ENCODE results near the gene STRA6.

Gene STRA6

GRCh38 chr15:74176262-74177214 is 26.0 kb downstream of the STRA6 start:
- no peak for DNase-seq
- H3K9me3 Mint-ChIP-seq: no peaks in the 10 kb centered on the region
- H3K27ac Mint-ChIP-seq: no peak overlapping the region

DNA sequence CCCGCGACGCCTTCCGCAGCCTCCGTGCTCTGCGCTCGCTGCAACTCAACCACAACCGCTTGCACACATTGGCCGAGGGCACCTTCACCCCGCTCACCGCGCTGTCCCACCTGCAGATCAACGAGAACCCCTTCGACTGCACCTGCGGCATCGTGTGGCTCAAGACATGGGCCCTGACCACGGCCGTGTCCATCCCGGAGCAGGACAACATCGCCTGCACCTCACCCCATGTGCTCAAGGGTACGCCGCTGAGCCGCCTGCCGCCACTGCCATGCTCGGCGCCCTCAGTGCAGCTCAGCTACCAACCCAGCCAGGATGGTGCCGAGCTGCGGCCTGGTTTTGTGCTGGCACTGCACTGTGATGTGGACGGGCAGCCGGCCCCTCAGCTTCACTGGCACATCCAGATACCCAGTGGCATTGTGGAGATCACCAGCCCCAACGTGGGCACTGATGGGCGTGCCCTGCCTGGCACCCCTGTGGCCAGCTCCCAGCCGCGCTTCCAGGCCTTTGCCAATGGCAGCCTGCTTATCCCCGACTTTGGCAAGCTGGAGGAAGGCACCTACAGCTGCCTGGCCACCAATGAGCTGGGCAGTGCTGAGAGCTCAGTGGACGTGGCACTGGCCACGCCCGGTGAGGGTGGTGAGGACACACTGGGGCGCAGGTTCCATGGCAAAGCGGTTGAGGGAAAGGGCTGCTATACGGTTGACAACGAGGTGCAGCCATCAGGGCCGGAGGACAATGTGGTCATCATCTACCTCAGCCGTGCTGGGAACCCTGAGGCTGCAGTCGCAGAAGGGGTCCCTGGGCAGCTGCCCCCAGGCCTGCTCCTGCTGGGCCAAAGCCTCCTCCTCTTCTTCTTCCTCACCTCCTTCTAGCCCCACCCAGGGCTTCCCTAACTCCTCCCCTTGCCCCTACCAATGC is 27.1 kb downstream of the STRA6 start:
- no peaks in the 10 kb centered on the region for H3K4me1 Mint-ChIP-seq (ENCODE audit: low read depth in 2 of 2)
- no peak for DNase-seq
- ATAC-seq (replicated peaks): no peak

More at GRCh38 chr15:74176262-74177214, 26.0 kb downstream of the STRA6 start:
- peaks cover 32 to 65% of the 10 kb centered on the region in 2 donors for H3K27me3 Mint-ChIP-seq
- no peaks in the 10 kb centered on the region for H3K4me1 Mint-ChIP-seq (ENCODE audit: low read depth in 2 of 2)
- ATAC-seq (replicated peaks): no peak
- no peak overlapping the region for H3K4me3 Mint-ChIP-seq
- H3K36me3 Mint-ChIP-seq (ENCODE audit: insufficient read depth): no peaks in the 10 kb centered on the region

GRCh38 chr15:74174958-74175253 is 27.7 kb downstream of the STRA6 start:
- H3K27me3 Mint-ChIP-seq: peaks cover 29 to 66% of the 10 kb centered on the region in 2 donors
- ATAC-seq (replicated peaks) (no peak), DNase-seq (no peak)

More for the DNA sequence above, 27.1 kb downstream of the STRA6 start:
- Mint-ChIP-seq H3K9me3 (no peaks in the 10 kb centered on the region), H3K36me3 (ENCODE audit: insufficient read depth) (no peaks in the 10 kb centered on the region), H3K4me3 (no peak overlapping the region), H3K27me3 (peaks cover 29 to 66% of the 10 kb centered on the region in 2 donors), H3K27ac (no peak overlapping the region)

DNA sequence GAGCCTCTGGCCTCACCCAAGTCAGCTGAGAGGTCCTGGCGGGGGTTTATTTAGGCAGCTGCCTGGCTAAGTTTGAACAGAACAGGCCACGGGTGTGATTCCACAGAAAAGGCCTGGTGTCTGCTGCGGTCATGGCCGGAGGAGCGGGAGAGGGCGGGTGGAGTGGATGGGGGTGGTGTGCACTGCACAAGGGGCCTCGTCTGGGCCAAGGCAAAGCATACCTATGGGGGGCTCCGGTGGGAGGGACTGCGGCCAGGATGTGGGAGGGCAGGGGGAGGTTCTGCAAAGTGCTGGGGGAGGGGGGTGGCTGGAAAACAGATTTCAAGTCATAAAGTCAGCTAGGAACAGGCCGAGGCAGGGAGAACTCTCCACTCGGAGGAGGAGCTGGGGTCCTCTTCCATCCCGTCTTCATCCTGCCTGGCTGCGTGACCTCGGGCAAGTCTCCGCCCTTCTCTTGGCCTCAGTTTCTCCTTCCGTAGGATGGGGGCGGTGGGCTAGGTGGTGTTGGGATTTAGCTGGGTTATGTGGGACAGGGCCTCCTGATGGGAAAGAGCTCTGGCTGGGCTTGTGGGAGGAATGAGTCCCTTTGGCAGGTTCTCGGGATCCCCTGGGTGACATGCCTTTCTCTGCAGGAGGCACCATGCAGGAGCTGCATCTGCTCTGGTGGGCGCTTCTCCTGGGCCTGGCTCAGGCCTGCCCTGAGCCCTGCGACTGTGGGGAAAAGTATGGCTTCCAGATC is 28.2 kb downstream of the STRA6 start:
- Mint-ChIP-seq H3K27ac (no peak overlapping the region), H3K4me3 (no peak overlapping the region), H3K27me3 (peaks cover 30 to 66% of the 10 kb centered on the region in 2 donors), H3K9me3 (no peaks in the 10 kb centered on the region), H3K4me1 (ENCODE audit: low read depth in 2 of 2) (no peaks in the 10 kb centered on the region), H3K36me3 (ENCODE audit: insufficient read depth) (no peaks in the 10 kb centered on the region)
- DNase-seq: no peak
- ATAC-seq (replicated peaks): no peak

More at GRCh38 chr15:74174958-74175253, 27.7 kb downstream of the STRA6 start:
- Mint-ChIP-seq H3K36me3 (ENCODE audit: insufficient read depth) (no peaks in the 10 kb centered on the region), H3K4me3 (no peak overlapping the region), H3K9me3 (no peaks in the 10 kb centered on the region), H3K27ac (no peak overlapping the region), H3K4me1 (ENCODE audit: low read depth in 2 of 2) (no peaks in the 10 kb centered on the region)

DNA sequence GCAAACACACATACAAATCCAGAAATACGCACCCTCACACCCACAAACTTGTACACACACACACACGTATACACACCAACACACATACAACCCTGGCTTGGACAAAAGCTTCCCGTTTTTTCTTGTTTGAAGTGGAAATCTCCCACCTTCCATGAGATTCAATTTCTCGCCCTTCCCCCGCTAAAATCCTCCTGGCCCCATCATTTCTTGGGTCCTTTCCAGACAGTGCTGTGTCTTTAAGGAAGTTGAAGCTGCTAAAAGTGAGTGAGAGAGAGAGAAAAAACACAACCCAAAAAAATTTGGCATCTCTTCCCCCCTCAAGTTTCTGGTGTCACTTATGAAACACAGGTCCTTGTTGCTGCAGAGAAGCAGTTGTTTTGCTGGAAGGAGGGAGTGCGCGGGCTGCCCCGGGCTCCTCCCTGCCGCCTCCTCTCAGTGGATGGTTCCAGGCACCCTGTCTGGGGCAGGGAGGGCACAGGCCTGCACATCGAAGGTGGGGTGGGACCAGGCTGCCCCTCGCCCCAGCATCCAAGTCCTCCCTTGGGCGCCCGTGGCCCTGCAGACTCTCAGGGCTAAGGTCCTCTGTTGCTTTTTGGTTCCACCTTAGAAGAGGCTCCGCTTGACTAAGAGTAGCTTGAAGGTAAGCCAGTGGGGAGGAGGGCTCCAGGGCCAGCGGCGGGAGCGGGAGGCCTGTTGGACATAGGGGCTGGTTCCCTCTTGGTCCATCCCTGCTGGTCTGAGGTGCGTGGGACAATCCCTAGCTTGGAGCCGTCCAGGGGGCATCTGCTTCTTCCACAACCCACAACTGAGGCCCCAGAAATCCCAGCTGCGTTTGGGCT is 29.0 kb downstream of the STRA6 start, which contains the start of gene ISLR:
ISLR (plus strand) TSS at position 331 of the 839 bp plus-strand sequence. CDS start 1,149 bp downstream, outside the sequence.
- H3K9me3 Mint-ChIP-seq: no peaks in the 10 kb centered on the region
- peaks cover 31 to 66% of the 10 kb centered on the region in 2 donors for H3K27me3 Mint-ChIP-seq
- H3K4me1 Mint-ChIP-seq (ENCODE audit: low read depth in 2 of 2): no peaks in the 10 kb centered on the region
- ATAC-seq (replicated peaks) (no peak), DNase-seq (no peak)
- H3K4me3 Mint-ChIP-seq: no peak within 1 kb of the TSS
- H3K36me3 Mint-ChIP-seq (ENCODE audit: insufficient read depth): no peaks in the 10 kb centered on the region
- no peak within 1 kb of the TSS for H3K27ac Mint-ChIP-seq

DNA sequence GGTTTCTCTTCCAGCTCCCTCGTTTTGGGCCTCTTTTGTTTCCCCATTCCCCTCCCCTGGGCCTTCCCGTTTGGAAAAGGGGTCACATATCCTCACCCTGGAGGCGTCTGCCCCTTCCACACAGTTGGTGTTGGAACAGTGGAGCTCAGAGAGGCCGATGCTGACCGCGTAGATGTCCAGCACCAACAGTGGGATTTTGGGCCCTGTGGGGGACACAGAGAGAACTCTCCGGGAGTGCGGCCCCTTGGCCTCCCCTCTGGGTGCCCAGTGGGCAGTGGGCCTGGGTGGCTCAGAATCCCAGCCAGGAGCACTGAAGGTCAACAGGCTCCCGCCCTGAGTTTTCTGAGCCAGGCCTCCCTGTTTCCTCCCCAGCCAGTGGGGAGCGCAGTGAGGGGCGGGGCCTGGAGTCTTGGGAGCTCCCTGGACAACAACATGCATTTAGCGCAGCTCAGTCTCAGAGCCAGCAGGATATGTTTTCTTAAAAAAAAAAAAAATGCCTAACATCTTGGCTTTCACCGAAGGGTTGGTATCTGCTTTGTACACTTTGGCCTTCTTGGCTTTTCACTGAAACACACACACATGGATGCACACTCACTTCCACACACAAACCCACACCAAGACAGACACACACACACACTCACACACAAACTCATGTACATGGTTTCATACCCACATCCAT is 29.7 kb downstream of the STRA6 start:
- Mint-ChIP-seq H3K4me1 (ENCODE audit: low read depth in 2 of 2) (no peaks in the 10 kb centered on the region), H3K36me3 (ENCODE audit: insufficient read depth) (no peaks in the 10 kb centered on the region), H3K9me3 (no peaks in the 10 kb centered on the region), H3K4me3 (no peak overlapping the region), H3K27ac (no peak overlapping the region), H3K27me3 (peaks cover 34 to 66% of the 10 kb centered on the region in 2 donors)
- DNase-seq (no peak), ATAC-seq (replicated peaks) (no peak)

DNA sequence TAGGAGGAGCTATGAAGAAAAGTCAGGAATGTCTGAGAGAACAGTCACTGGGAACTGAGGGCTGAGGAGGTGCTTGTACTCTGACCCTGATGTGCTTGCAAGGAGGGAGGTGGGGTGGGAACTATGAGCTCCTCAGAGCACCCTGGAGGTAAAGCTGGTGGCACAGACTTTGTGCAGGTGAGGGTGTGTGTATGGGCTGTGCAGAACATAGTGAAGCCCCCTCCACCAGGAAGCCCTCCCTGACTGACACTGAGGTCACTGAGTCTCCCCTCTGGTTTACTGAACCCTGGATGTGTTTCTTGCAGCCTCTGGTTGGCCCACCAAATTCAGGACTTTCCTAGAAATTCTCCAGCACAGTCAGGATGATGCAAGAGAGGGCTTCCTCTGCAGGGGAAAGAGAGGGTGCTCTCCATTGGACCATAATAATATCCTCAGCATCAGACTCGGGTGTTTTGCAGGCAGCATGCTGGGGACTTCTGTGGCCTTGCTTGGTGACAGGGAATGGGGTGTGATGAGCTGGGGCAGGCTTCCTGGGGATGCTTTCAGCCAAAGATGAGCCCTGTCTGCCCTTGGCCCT is 30.5 kb downstream of the STRA6 start:
- Mint-ChIP-seq H3K4me1 (ENCODE audit: low read depth in 2 of 2) (no peaks in the 10 kb centered on the region), H3K27me3 (peaks cover 35 to 62% of the 10 kb centered on the region in 2 donors), H3K4me3 (no peak overlapping the region), H3K36me3 (ENCODE audit: insufficient read depth) (no peaks in the 10 kb centered on the region), H3K27ac (peak overlapping the region in 1 of 2 donors; percentile 27), H3K9me3 (no peaks in the 10 kb centered on the region)
- no peak for ATAC-seq (replicated peaks)
- no peak for DNase-seq

DNA sequence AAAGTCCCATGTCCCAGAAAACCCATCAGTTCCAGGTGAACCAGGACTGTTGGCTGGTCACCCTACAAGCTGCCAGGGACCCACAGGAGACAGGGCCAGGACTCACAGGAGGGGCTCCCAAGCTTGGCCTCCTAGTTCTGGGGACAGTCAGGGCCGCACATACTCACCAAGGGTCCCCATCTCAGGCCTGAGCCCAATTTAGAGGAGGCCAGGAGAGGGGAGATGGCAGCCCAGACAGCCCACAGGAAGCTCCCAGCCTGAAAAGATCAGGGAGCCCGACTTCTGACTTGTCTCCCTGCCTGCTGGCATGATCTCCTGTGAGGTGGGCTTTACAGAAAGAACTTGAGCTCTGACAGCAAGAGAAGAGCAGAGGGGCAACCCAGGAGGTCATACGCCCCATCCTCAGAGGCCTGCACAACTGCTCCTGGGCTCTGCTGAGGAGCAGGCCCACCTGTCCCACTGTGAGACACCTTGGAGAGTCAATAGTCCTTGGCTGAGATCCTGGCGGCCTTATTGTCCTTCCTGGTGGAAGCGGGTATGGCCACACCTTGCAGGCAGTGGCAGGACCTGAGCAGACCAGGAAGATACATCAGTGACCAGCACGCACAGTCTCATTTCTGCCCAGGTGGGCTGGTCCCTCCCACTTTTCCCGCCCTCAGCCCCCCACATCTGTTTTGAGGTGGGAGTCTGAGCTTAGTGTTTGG is 31.6 kb downstream of the STRA6 start:
- Mint-ChIP-seq H3K27ac (no peak overlapping the region), H3K9me3 (no peaks in the 10 kb centered on the region), H3K4me3 (no peak overlapping the region)

DNA sequence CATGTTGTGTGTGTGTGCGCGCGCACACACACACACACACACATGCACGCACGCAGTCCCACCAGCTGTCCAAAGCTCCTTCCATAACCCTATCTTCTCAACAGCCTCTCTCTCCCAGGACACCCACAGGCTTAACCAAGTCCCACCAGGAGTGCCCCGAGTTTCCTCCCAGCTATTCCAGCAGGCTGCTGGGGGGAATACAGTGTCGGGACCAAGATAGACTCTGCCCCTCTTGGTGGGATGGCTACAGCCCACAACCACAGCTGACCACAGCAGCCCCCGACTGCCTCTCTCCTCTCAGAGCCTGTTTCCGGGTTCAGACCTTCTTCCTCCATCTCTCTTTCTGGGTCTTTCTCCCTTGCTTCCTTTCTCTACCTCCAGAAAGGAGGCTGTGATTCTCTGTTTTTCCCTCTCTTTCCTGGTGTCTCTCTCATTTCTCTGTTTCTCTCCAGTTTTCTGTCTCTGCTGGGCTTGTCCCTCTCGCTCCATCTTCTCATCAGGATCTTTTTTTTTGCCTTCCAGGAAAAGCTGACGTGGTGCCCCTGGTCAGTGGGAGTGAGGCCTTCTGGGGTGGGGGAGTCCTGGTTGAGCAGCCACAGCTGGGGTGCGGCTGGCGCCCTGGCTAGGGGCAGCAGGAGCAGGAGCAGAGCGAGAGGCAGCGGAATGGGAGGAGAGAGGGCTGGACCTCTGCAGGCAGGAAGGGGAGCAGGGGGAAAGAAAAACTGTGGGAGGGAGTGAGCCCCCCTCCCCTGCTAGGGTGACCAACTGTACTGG is 32.3 kb downstream of the STRA6 start:
- Mint-ChIP-seq H3K9me3 (no peaks in the 10 kb centered on the region), H3K36me3 (ENCODE audit: insufficient read depth) (no peaks in the 10 kb centered on the region), H3K27me3 (peaks cover 34 to 44% of the 10 kb centered on the region in 2 donors), H3K27ac (no peak overlapping the region), H3K4me1 (ENCODE audit: low read depth in 2 of 2) (no peaks in the 10 kb centered on the region), H3K4me3 (no peak overlapping the region)
- no peak for ATAC-seq (replicated peaks)
- no peak for DNase-seq

More for the DNA sequence above, 31.6 kb downstream of the STRA6 start:
- ATAC-seq (replicated peaks) (no peak), DNase-seq (no peak)
- H3K27me3 Mint-ChIP-seq: peaks cover 32 to 51% of the 10 kb centered on the region in 2 donors
- H3K4me1 Mint-ChIP-seq (ENCODE audit: low read depth in 2 of 2): no peaks in the 10 kb centered on the region
- no peaks in the 10 kb centered on the region for H3K36me3 Mint-ChIP-seq (ENCODE audit: insufficient read depth)

- ATAC-seq (replicated peaks) (no peak), DNase-seq (no peak)
- Mint-ChIP-seq H3K27ac (no peak overlapping the region), H3K4me3 (no peak overlapping the region), H3K9me3 (peaks cover 0 to 3% of the 10 kb centered on the region in 2 donors), H3K27me3 (peaks cover 46 to 57% of the 10 kb centered on the region in 2 donors), H3K4me1 (ENCODE audit: low read depth in 2 of 2) (no peaks in the 10 kb centered on the region), H3K36me3 (ENCODE audit: insufficient read depth) (no peaks in the 10 kb centered on the region)
Observed at GRCh38 chr15:74168711-74169126, 33.9 kb downstream of the STRA6 start.

DNA sequence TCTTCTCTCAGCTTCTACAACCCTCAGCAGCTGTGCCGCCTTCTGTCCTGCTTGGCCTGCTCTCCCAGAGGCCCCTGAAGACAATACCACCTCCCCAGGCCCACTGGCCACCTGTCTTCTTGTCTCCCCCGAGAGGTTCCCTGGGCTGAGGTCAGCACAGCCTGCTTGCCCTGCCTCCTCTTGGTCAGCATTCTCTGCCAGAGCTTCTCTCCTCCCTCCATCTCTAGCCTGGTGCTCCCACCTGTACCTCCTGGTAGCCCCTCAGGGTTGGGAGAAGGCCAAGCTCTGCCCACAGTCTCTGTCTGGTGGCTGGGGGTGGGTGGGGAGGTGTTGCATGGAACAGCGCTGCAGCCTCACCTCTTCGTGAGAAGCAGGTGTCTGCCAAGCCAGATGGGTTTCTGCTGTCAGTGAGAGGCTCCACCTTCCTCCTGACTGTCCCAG is 34.7 kb downstream of the STRA6 start:
- no peaks in the 10 kb centered on the region for H3K4me1 Mint-ChIP-seq (ENCODE audit: low read depth in 2 of 2)
- H3K4me3 Mint-ChIP-seq: no peak overlapping the region
- H3K36me3 Mint-ChIP-seq (ENCODE audit: insufficient read depth): no peaks in the 10 kb centered on the region
- H3K27me3 Mint-ChIP-seq: peaks cover 54 to 65% of the 10 kb centered on the region in 2 donors
- no peak for ATAC-seq (replicated peaks)
- DNase-seq: no peak
- peaks cover 0 to 3% of the 10 kb centered on the region in 2 donors for H3K9me3 Mint-ChIP-seq
- no peak overlapping the region for H3K27ac Mint-ChIP-seq

Data from effector memory CD8-positive, alpha-beta T cell (primary cell).